ENCODE measurements around the gene BPIFA2. TPM values are rescaled to one million over a fixed set of nuclear protein-coding genes. Genes with fewer than 3 reads are reported as not detected.

Gene BPIFA2
- total RNA-seq, 4 donors from 2014 or later, result 0.33 to 1.7 (median 0.58) TPM; not detected in 1

- no peak overlapping the region for H3K4me3 ChIP-seq
- H3K9me3 ChIP-seq, result peaks cover 0 to 15% (median 8%) of the 10 kb centered on the region in 4 donors
- H3K27ac ChIP-seq (replicated peaks in 1 of 4), result no peak overlapping the region
- no peaks in the 10 kb centered on the region for H3K4me1 ChIP-seq
- DNase-seq (ENCODE audit: extremely low spot score), result no peak
- H3K36me3 ChIP-seq, result no peaks in the 10 kb centered on the region
- H3K27me3 ChIP-seq, result peaks cover 0 to 20% (median 0%) of the 10 kb centered on the region in 4 donors
- intact Hi-C loops (cut with DNase I), result no loop called here
- TF ChIP-seq POLR2AphosphoS5 (IDR thresholded peaks at IDR 0.05), result no peak
- TF ChIP-seq POLR2A (IDR thresholded peaks at IDR 0.05; ENCODE audit: low read depth), result no peak
- no peak for TF ChIP-seq CTCF (IDR thresholded peaks at IDR 0.05)
- no peak for TF ChIP-seq EP300 (IDR thresholded peaks at IDR 0.05)
These were observed 28.5 kb upstream of the BPIFA2 start for GRCh38 chr20:33139467-33139866.

- H3K27ac ChIP-seq (replicated peaks in 1 of 4), result no peak overlapping the region
- H3K27me3 ChIP-seq, result peaks cover 0 to 38% (median 0%) of the 10 kb centered on the region in 4 donors
- peaks cover 0 to 8% (median 7%) of the 10 kb centered on the region in 4 donors for H3K9me3 ChIP-seq
- TF ChIP-seq EP300 (IDR thresholded peaks at IDR 0.05), result no peak
- no peak for TF ChIP-seq POLR2AphosphoS5 (IDR thresholded peaks at IDR 0.05)
- no peak for TF ChIP-seq CTCF (IDR thresholded peaks at IDR 0.05)
- TF ChIP-seq POLR2A (IDR thresholded peaks at IDR 0.05; ENCODE audit: low read depth), result no peak
- no peaks in the 10 kb centered on the region for H3K36me3 ChIP-seq
- H3K4me3 ChIP-seq, result no peak overlapping the region
- DNase-seq (ENCODE audit: extremely low spot score), result no peak
- no peaks in the 10 kb centered on the region for H3K4me1 ChIP-seq
- intact Hi-C loops (cut with DNase I), result no loop called here
- WGBS, result 80% methylated on average over 5 of the region's 5 CpGs
These were observed 22.4 kb upstream of the BPIFA2 start for GRCh38 chr20:33145521-33145920.

GRCh38 chr20:33147299-33147698 lies 20.7 kb upstream of the BPIFA2 start:
- Histone ChIP-seq H3K9me3 (peaks cover 0 to 8% (median 6%) of the 10 kb centered on the region in 4 donors), H3K27me3 (peaks cover 0 to 40% (median 0%) of the 10 kb centered on the region in 4 donors), H3K4me1 (no peaks in the 10 kb centered on the region), H3K36me3 (no peaks in the 10 kb centered on the region), H3K4me3 (no peak overlapping the region), H3K27ac (replicated peaks in 1 of 4) (no peak overlapping the region)
- no peak for DNase-seq (ENCODE audit: extremely low spot score)
- WGBS, result 81% methylated on average over 5 of the region's 5 CpGs
- TF ChIP-seq CTCF (IDR thresholded peaks at IDR 0.05) (no peak), POLR2A (IDR thresholded peaks at IDR 0.05; ENCODE audit: low read depth) (no peak), EP300 (IDR thresholded peaks at IDR 0.05) (no peak), POLR2AphosphoS5 (IDR thresholded peaks at IDR 0.05) (no peak)
- intact Hi-C loops (cut with DNase I), result no loop called here

GRCh38 chr20:33148040-33148439 lies 19.9 kb upstream of the BPIFA2 start:
- no peak for DNase-seq (ENCODE audit: extremely low spot score)
- no peak overlapping the region for H3K27ac ChIP-seq (replicated peaks in 1 of 4)
- H3K4me3 ChIP-seq, result no peak overlapping the region
- H3K27me3 ChIP-seq, result peaks cover 0 to 46% (median 0%) of the 10 kb centered on the region in 4 donors
- H3K36me3 ChIP-seq, result no peaks in the 10 kb centered on the region
- no peaks in the 10 kb centered on the region for H3K4me1 ChIP-seq
- intact Hi-C loops (cut with DNase I), result no loop called here
- peaks cover 0 to 3% (median 2%) of the 10 kb centered on the region in 4 donors for H3K9me3 ChIP-seq
- TF ChIP-seq CTCF (IDR thresholded peaks at IDR 0.05) (no peak), POLR2AphosphoS5 (IDR thresholded peaks at IDR 0.05) (no peak), POLR2A (IDR thresholded peaks at IDR 0.05; ENCODE audit: low read depth) (no peak), EP300 (IDR thresholded peaks at IDR 0.05) (no peak)
- 83% methylated on average over 4 of the region's 4 CpGs for WGBS

- Histone ChIP-seq H3K9me3 (no peaks in the 10 kb centered on the region), H3K27ac (replicated peaks in 1 of 4) (no peak overlapping the region), H3K4me3 (no peak overlapping the region), H3K36me3 (no peaks in the 10 kb centered on the region), H3K4me1 (no peaks in the 10 kb centered on the region), H3K27me3 (peaks cover 0 to 41% (median 0%) of the 10 kb centered on the region in 4 donors)
- DNase-seq (ENCODE audit: extremely low spot score), result no peak
- intact Hi-C loops (cut with DNase I), result no loop called here
- no peak for TF ChIP-seq CTCF (IDR thresholded peaks at IDR 0.05)
- no peak for TF ChIP-seq POLR2A (IDR thresholded peaks at IDR 0.05; ENCODE audit: low read depth)
- TF ChIP-seq EP300 (IDR thresholded peaks at IDR 0.05), result no peak
- no peak for TF ChIP-seq POLR2AphosphoS5 (IDR thresholded peaks at IDR 0.05)
- 83% methylated on average over 5 of the region's 6 CpGs for WGBS
These were observed 13.7 kb upstream of the BPIFA2 start for GRCh38 chr20:33154252-33154651.
